GM23248 (cell line): Measurements from ENCODE around the gene ANKDD1A.

ENCODE experiments used
- EZH2 ChIP-seq: fragments of 200-600 bp; sonication (generic); IDR thresholded peaks from 2 replicates; pipeline ENCODE4 v1.6.1; 2018; ENCODE audit warnings: antibody characterized with exemption, mild to moderate bottlenecking; ENCODE audit not compliant: insufficient read depth, poor library complexity, severe bottlenecking
- EZH2phosphoT487 ChIP-seq: fragments of 200-600 bp; sonication (generic); IDR thresholded peaks from 2 replicates; pipeline ENCODE4 v1.6.1; 2018; ENCODE audit warnings: antibody characterized with exemption, moderate library complexity, mild to moderate bottlenecking, low read depth; ENCODE audit not compliant: insufficient read depth

GRCh38 chr15:64891561-64891960 lies 20.1 kb upstream of the ANKDD1A start:
- TF ChIP-seq EZH2 (no peak), EZH2phosphoT487 (no peak)
